Measurements from ENCODE around the gene DLL3. TPM values are rescaled to one million over a fixed set of nuclear protein-coding genes. Genes with fewer than 3 reads are reported as not detected.

The DLL3 gene
- total RNA-seq, 4 donors from 2014 or later, result not detected

- DNase-seq (ENCODE audit: low spot score in 2 of 2), result no peak
- Histone ChIP-seq H3K4me1 (peaks cover 0 to 45% (median 15%) of the 10 kb centered on the region in 4 donors), H3K27ac (peak overlapping the region in 2 of 4 donors; percentile 61 to 88), H3K36me3 (peaks cover 0 to 8% (median 0%) of the 10 kb centered on the region in 3 donors), H3K27me3 (no peaks in the 10 kb centered on the region), H3K4me3 (peak overlapping the region in 3 of 4 donors; percentile 68 to 84 (median 78)), H3K9me3 (no peaks in the 10 kb centered on the region)
- TF ChIP-seq CTCF (IDR thresholded peaks at IDR 0.05), result no peak
- TF ChIP-seq EP300 (IDR thresholded peaks at IDR 0.05), result no peak
- no peak for TF ChIP-seq POLR2A (IDR thresholded peaks at IDR 0.05)
- 18% methylated on average over 12 of the region's 12 CpGs for WGBS, 2 donors
These were observed 34.3 kb downstream of the DLL3 start for GRCh38 chr19:39533003-39533512.

- Histone ChIP-seq H3K36me3 (peaks cover 0 to 8% (median 0%) of the 10 kb centered on the region in 3 donors), H3K9me3 (no peaks in the 10 kb centered on the region), H3K4me1 (peaks cover 0 to 52% (median 22%) of the 10 kb centered on the region in 4 donors), H3K27me3 (no peaks in the 10 kb centered on the region), H3K27ac (no peak overlapping the region), H3K4me3 (no peak overlapping the region)
- no peak for TF ChIP-seq CTCF (IDR thresholded peaks at IDR 0.05)
- no peak for TF ChIP-seq POLR2A (IDR thresholded peaks at IDR 0.05)
- no peak for TF ChIP-seq EP300 (IDR thresholded peaks at IDR 0.05)
- DNase-seq (ENCODE audit: low spot score in 2 of 2), result no peak
- WGBS, 2 donors, result 67% methylated on average over 3 of the region's 3 CpGs
These were observed 35.0 kb downstream of the DLL3 start for GRCh38 chr19:39533791-39534190.

- WGBS, 2 donors, result 3 to 4% methylated on average over 10 of the region's 10 CpGs
These were observed 40.4 kb downstream of the DLL3 start for GRCh38 chr19:39539165-39539517.

GRCh38 chr19:39539518-39540332 is 41.0 kb downstream of the DLL3 start, which contains the start of gene EID2:
TSS of gene EID2 (minus strand) at chr19:39540161. CDS start at chr19:39540079, 82 bp downstream.
- Histone ChIP-seq H3K27me3 (peaks cover 0 to 3% of the 10 kb centered on the region in 2 donors), H3K4me3 (peak within 1 kb of the TSS; percentile 55 to 85 (median 80)), H3K9me3 (no peaks in the 10 kb centered on the region), H3K27ac (peak within 1 kb of the TSS; percentile 89 to 97 (median 96)), H3K36me3 (no peaks in the 10 kb centered on the region), H3K4me1 (peaks cover 0 to 29% (median 16%) of the 10 kb centered on the region in 4 donors)
- TF ChIP-seq POLR2A (IDR thresholded peaks at IDR 0.05), result peak; percentile 88 to 94
- peak; percentile 95 to 97 for TF ChIP-seq EP300 (IDR thresholded peaks at IDR 0.05)
- peak; percentile 78 to 96 (median 88) for TF ChIP-seq CTCF (IDR thresholded peaks at IDR 0.05)
- WGBS, 2 donors, result 0 to 1% methylated on average over 20 to 66 of the region's 84 CpGs
- DNase-seq (ENCODE audit: low spot score in 2 of 2), result peak; percentile 85 to 90

More at GRCh38 chr19:39539165-39539517, 40.4 kb downstream of the DLL3 start:
- peaks cover 0 to 29% (median 16%) of the 10 kb centered on the region in 4 donors for H3K4me1 ChIP-seq
- no peaks in the 10 kb centered on the region for H3K9me3 ChIP-seq
- no peak for DNase-seq (ENCODE audit: low spot score in 2 of 2)
- peak overlapping the region; percentile 89 to 97 (median 96) for H3K27ac ChIP-seq
- H3K36me3 ChIP-seq, result no peaks in the 10 kb centered on the region
- H3K27me3 ChIP-seq, result no peaks in the 10 kb centered on the region
- peak overlapping the region; percentile 49 to 85 (median 80) for H3K4me3 ChIP-seq
- TF ChIP-seq POLR2A (IDR thresholded peaks at IDR 0.05), result no peak
- TF ChIP-seq CTCF (IDR thresholded peaks at IDR 0.05), result no peak
- no peak for TF ChIP-seq EP300 (IDR thresholded peaks at IDR 0.05)

GRCh38 chr19:39540333-39540673 is 41.6 kb downstream of the DLL3 start:
- no peaks in the 10 kb centered on the region for H3K9me3 ChIP-seq
- peaks cover 0 to 29% (median 16%) of the 10 kb centered on the region in 4 donors for H3K4me1 ChIP-seq
- no peak for DNase-seq (ENCODE audit: low spot score in 2 of 2)
- 4% methylated on average over 10 of the region's 10 CpGs for WGBS, 2 donors
- no peaks in the 10 kb centered on the region for H3K36me3 ChIP-seq
- peaks cover 0 to 6% of the 10 kb centered on the region in 2 donors for H3K27me3 ChIP-seq
- H3K27ac ChIP-seq, result peak overlapping the region in 3 of 4 donors; percentile 95 to 97 (median 97)
- peak overlapping the region in 3 of 4 donors; percentile 55 to 83 (median 78) for H3K4me3 ChIP-seq
- peak in 1 of 5 experiments; percentile 13 for TF ChIP-seq CTCF (IDR thresholded peaks at IDR 0.05)
- no peak for TF ChIP-seq EP300 (IDR thresholded peaks at IDR 0.05)
- no peak for TF ChIP-seq POLR2A (IDR thresholded peaks at IDR 0.05)

All from tibial nerve (tissue), 4 donors.